ENCODE data around the gene COL28A1.

DNA sequence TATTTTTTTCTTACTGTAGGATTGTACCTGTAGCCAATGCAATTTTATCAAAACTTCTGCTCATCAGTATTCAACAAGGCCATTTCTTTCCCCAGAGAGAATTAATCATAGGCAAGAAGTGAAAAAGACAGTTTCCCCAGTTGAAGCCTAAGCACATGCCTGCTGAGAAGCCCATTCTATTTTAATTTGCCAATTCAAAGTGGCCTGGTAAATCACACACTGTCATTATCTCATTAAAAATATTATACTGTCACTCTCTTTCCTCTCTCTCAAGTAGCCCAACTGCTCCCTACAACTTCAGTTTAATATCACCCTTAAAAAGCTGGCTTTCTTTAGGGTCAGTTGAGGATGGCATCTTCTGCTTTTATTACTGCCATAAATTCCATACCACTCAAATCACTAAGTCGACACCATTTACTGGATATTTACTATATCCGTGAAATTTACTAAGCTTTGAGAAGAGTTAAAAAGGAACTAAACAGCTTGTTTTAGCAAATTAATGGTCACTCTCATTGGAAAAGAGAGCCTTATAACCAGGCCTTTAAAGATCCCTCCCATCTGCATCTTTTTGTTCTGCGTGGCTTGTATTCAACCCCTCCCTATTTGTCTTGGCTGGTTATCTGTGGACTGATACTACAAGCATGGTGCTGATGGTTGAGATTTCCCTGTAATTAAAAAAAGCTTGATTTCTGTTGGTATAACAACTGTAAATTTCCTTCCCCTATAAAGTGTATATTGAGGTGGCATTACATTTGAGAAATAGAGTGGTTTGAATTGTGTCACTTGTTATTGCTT lies 30.6 kb downstream of the COL28A1 start:
- TF ChIP-seq, protein P1, sequence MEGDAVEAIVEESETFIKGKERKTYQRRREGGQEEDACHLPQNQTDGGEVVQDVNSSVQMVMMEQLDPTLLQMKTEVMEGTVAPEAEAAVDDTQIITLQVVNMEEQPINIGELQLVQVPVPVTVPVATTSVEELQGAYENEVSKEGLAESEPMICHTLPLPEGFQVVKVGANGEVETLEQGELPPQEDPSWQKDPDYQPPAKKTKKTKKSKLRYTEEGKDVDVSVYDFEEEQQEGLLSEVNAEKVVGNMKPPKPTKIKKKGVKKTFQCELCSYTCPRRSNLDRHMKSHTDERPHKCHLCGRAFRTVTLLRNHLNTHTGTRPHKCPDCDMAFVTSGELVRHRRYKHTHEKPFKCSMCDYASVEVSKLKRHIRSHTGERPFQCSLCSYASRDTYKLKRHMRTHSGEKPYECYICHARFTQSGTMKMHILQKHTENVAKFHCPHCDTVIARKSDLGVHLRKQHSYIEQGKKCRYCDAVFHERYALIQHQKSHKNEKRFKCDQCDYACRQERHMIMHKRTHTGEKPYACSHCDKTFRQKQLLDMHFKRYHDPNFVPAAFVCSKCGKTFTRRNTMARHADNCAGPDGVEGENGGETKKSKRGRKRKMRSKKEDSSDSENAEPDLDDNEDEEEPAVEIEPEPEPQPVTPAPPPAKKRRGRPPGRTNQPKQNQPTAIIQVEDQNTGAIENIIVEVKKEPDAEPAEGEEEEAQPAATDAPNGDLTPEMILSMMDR (conservative IDR thresholded peaks at IDR 0.05 in 1 of 2, IDR thresholded peaks at IDR 0.05 in 1 of 2; ENCODE audit: extremely low read depth in 1 of 2, insufficient read depth in 1 of 2, low read depth in 1 of 2, low read length in 2 of 2) = no peak
- no peak for TF ChIP-seq EZH2 (IDR thresholded peaks at IDR 0.05; ENCODE audit: borderline replicate concordance, low read length)
